GM12875 (cell line): ENCODE results near the gene POGLUT3.

Experiments used
- H3K4me3 ChIP-seq: one replicate; pipeline ENCODE4 v1.5.1; 2011; ENCODE audit warnings: low read depth, low read length, control low read depth
- CTCF ChIP-seq: IDR thresholded peaks from 2 replicates; pipeline ENCODE4 v1.5.1; 2011; ENCODE audit warnings: low read depth, mild to moderate bottlenecking, control low read depth, inconsistent platforms, low read length, moderate library complexity, borderline replicate concordance; ENCODE audit not compliant: insufficient read depth

Gene POGLUT3

DNA sequence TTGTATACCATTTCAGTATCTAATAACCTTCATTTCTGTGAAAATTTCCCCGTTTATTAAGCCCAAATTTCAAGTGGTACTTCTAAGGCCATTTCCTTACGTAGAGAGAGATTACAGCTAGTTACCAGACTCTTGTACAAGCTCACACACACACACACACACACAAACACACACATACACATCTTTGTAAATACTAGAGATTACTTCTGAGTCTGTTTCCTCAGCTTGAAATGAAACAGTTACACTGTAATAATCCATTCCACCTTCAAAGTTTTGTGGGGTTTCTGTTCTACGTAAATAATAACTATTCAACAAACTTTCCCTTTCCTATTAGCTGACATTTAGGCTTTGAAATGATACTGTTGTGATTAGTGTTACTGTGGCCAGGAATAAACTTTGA is 6.2 kb downstream of the POGLUT3 start:
- no peak overlapping the region for H3K4me3 ChIP-seq
- TF ChIP-seq CTCF = no peak

GRCh38 chr11:108486828-108487227 is 11.4 kb downstream of the POGLUT3 start:
- no peak overlapping the region for H3K4me3 ChIP-seq
- TF ChIP-seq CTCF = no peak

- no peak overlapping the region for H3K4me3 ChIP-seq
- no peak for TF ChIP-seq CTCF
These were observed 11.9 kb downstream of the POGLUT3 start for GRCh38 chr11:108486331-108486730.

GRCh38 chr11:108483163-108483562 is 15.0 kb downstream of the POGLUT3 start:
- TF ChIP-seq CTCF = no peak

GRCh38 chr11:108474664-108475463 is 23.3 kb downstream of the POGLUT3 start:
- H3K4me3 ChIP-seq = no peak overlapping the region
- TF ChIP-seq CTCF = no peak

More at GRCh38 chr11:108483163-108483562, 15.0 kb downstream of the POGLUT3 start:
- H3K4me3 ChIP-seq = no peak overlapping the region

GRCh38 chr11:108472681-108473080 is 25.5 kb downstream of the POGLUT3 start:
- no peak overlapping the region for H3K4me3 ChIP-seq
- TF ChIP-seq CTCF = no peak

GRCh38 chr11:108468478-108468864 is 29.7 kb downstream of the POGLUT3 start:
- no peak overlapping the region for H3K4me3 ChIP-seq
- no peak for TF ChIP-seq CTCF
